ENCODE measurements around the gene MUC13.

Gene MUC13

DNA sequence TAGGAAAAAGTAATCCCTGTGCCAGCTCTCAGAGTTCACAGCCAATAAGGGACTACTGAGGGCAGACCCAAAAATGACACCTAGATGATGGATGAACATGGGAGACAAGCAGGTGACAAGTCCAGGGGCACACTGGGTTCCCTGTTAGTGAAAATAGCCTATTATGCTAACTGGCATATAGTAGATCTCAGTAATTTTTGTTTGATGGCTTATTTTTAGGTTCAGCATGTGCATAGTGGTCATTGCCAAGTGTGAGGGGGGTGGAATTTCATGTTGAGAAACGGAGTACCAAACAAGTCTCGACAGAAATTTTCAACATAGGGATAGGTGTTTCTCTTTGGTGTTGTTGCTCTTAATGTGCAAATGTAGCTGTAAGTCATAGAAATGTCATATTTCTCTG is 41.0 kb downstream of the MUC13 start:
- no peak for DNase-seq

DNA sequence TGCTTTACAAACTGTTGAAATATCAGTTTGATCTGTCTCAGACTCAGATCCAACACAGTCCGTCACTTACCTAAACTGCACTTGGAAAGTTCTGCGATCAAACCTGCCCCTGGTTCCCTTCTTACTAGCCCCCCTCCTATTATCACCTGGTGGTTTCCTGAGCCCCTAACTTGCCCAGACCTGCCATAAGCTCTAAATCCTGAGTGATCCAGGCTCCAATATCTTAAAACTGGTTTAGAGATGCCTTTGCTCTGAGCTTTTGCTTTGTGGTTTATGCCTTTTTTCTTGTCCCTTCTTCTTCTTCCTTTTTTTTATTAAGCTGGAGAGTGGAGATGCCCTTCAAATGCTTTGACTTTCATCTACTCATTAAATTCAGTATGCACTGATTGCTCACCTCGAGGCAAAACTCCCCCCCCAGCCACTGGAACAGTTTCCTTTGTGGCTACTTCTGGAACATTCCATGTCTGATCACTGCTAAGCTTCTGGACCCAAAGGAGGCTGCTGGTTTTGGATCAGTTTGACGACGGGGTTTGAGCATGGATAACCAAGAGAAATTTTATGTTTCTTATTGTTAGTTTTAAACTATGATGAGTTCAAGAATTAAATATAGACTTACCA is 43.9 kb downstream of the MUC13 start:
- DNase-seq: no peak

DNA sequence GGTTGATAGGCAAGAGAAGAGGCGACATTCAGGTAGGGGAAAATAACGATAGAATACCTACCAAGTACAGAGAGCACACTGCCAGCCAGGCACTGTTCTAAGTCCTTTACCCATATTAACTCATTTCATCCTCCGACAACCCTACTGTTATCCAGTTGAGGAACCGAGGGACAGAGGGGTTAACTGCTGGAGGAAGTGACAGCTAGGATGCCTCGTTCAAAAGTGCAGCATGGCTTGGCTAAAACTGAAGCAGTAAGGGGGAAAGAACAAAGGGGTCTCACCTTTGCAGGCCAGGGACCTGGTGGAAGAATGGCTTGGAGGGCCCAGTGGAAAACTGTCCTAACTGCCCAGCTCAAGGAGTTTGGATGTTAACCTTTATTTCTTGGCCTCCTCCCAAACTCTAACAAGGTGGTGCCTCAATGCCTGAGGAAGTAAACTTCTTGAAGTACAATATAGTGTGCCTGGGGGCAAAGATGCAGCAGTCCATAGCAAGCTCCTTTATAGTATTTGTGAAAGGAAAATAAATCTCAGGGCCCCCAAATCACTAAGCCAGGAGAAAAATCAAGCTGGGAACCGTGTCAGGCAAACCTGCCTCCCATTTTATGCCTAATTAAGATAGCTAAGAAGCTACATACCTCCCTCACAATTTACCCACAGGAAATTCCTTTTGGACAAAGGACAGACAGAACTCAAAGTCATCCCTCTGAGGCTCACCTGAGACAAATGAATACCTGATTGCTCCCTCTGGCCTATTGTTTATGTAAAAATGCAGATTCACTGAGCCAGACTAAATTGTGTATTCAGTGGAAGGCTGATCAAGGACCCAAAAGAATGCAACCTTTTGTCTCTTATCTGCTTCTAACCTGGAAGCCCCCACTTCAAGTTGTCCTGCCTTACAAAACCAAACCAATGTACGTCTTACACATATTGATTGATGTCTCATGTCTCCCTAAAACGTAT is 45.8 kb downstream of the MUC13 start:
- DNase-seq: no peak

- no peak for DNase-seq
These were observed 46.6 kb downstream of the MUC13 start for GRCh38 chr3:124887932-124888298.

DNA sequence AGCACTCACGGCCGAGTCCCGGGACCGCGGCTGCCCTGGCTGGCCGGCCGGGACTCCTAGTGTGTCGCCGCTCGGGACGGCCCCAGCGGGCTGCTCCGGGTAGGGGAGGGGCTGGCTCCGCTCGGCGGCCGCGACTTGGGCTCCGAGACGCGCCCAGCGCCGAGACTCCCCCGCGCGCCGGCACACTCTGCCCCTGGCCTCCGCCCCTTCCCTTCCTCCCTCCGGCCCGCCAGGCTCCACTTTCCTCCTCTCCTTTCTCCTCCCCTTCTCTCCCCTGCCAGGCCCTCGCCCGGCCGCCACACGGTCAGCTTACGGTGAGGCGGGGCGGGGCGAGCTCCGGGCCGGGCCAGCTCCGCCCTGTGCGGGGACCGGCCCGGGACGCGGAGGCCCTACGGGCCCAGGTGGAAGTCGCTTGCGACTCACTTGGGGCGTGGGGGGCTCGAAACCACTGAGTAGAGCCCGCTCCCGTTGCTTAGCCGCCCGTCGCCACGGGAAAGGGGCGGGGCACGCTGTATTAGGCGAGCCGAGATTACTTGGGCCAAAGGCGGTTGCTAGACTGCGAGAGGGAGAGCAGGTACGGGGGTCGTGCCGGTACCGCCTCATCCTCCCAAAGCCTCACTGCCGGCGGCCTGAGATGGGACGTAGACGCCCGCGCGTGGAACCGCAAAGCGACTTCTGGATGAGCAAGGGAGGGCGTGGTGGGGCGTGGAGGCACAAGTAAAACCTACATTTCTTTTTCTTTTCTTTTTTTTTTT is 47.2 kb downstream of the MUC13 start, which contains the start of gene ITGB5:
Gene ITGB5, minus strand, starts transcription at position 189 of the 755 bp plus-strand sequence. CDS start 365 bp downstream, outside the sequence.
- peak; percentile 33 for DNase-seq

DNA sequence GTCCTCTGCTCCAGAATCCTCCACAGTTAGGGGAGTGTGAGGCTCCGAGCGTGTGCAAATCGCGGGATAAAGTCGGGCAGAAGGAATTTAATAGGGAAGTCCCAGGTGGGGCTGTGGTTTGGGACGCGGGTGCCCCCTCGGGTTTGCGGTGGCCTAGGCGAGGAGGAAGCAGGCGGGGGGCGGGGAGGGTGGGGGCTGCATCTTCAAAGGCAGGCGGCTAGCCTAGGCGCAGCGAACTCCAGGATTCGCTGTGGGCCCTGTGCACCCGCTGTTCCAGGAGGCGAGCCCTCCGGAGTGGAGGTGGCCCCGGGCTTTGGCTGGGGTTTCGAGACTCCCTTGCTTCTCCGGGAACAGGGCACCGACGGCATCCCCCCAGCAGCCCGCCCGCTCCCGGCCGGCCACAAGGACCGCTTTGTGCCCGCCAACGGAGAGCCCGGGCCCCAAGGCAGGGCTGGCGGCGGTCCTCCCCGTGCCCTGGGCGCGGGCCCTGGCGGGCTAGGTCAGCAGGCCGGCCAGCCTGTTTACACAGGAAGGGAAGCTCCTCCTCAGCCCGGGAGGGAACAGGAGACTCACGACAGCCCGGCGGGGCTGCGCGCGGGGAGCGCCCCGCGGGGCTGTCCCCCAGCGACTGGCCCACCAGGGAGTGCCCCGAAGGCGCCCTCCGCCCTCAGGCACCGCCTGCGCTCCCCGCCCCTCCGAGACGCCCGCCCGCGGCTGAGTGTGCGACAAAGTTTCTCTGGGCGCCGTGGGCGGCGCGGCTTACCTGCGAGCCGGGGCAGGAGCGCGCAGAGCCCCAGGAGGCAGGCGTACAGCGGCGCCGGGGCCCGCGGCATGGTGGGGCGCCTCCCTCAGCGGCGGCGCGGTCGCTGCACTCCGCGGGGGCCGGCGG is 48.1 kb downstream of the MUC13 start:
- DNase-seq: peak; percentile 57

- DNase-seq: no peak
These were observed 48.9 kb downstream of the MUC13 start for GRCh38 chr3:124885466-124886167.

DNA sequence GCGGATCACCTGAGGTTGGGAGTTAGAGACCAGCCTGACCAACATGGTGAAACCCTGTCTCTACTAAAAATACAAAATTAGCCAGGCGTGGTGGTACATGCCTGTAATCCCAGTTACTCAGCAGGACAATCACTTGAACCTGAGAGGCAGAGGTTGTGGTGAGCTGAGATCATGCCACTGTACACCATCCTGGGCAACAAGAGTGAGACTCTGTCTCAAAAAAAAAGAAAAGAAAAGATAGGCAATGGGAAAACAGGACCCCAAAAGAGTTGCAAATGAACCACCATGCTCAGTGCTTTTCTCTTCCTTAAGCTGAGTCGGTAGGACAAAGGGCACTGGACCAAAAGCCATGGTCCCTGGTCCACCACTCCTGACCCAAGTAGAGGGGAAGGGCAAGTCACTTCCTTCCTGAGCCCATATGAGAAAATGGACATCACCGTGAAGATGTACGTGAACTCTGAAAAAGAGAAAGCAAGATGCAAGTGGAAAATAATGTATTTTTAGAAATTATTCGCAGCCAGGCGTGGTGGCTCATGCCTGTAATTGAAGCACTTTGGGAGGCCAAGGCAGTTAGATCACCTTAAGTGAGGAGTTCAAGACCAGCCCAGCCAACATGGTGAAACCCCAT is 50.0 kb downstream of the MUC13 start:
- no peak for DNase-seq

- no peak for DNase-seq
These were observed 50.6 kb downstream of the MUC13 start for GRCh38 chr3:124883766-124884473.

DNA sequence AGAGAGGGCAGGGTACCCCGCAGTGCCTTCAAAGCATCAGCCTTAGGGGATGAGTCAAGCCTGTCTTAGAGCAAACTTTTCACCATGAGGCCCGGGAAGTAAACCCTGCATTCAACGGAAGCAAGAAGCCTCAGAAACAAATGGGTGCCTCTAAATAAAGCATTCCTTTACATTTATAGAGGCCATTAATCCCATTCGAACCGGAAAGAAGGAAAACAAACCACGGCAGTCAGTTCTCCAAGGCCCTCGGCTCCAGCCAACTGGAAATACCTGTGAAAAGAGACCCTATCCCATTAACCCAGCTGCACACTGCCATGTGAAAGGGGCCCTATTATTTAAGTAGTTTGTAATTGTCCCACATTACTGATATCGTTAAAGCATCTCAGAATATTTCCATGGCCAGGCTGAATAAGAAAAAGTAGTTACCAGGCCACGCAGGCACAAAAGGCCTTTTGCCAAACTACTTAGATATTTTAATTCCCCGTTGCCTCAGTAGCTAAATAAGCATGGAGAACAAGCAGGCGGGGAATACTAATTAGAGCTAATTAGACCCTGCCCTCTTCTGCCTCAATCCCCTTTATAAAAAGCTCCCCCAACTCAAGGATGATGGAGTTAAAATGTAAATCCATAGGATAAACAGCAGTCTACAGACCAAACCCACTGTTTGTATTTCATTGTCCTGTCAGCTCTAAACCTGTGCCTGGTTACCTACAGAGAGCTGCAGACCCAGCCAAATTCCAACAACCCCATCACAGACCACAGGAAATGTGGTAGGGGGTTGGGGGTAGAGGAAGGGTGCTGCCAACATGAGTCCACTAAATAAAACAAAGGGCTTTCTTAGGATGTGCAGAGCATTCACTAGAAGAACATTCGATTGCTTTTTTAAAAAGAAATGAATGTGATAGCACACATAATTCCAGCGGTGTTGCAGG is 51.5 kb downstream of the MUC13 start:
- DNase-seq: no peak

DNA sequence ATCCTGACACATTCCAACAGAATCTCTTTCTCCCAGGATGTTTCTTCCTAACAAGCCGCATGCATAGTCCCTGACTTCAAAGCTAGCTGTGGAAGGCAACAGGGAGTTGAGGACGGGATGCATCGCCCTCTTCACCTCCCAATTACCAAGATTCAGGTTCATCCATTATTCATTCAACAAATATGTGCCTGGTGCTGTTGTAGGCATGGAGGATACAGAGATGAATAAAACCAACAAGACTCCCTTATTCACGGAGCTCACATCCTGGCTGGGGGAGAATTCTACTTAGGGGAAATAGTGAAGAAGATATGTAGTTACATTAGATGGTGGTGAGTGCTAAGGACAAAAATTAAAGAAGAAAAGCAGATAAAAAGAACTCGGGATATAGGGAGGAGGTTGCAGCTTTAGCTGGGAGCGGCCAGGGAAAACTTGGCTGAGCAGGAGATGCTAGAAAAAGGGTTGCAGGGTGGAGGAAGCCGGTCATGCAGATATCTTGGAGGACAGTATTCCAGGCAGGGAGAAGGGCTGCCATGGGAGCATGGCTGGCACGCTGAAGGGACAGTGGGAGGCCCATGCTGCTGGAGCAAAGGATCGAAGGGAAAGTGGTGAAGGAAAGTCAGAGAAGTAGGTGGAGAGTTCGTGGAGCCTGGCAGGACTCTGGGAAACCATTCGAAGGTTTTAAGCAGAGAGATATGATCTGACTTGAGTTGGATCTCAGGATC is 52.4 kb downstream of the MUC13 start:
- DNase-seq: no peak

GRCh38 chr3:124879337-124879680 is 55.2 kb downstream of the MUC13 start:
- DNase-seq: no peak

- DNase-seq: no peak
These were observed 55.8 kb downstream of the MUC13 start for GRCh38 chr3:124878561-124879336.

DNA sequence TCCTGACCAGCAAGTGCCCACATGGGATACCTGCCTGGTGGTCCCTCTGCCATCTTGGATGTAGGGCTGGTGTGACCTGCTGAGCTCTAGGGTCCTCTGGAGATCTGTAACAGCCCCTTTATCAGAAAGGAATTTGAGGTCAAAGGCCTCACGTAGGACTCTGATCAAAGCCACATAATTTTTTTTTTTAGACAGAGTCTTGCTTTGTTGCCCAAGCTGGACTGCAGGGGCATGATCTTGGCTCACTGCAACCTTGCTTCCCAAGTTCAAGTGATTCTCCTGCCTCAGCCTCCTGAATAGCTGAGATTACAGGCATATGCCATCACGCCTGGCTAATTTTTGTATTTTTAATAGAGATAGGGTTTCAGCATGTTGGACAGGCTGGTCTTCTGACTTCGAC is 56.9 kb downstream of the MUC13 start:
- DNase-seq: no peak

DNA sequence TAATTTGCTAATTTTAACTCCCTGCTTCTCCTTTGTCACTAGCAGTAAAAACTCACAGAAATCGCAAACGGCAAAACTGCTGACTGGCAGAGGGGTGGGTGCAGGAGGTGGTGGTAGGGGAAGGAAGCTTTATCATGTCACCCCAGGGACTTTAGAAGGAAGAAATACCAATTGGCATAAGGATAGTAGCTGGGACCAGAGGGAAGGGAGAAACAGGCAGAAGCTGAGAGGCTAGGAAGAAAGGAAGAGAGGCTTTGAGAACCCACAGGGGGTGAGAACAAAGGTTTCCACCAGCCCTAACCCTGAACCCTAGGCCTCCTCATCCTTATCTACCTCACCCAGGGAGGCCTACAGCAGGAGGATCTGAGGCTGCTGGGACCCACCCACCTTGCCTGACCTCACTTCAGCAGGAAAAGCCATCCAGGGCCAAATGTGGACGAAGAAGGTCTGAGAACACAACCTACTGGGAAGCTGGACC is 58.1 kb downstream of the MUC13 start:
- no peak for DNase-seq

DNA sequence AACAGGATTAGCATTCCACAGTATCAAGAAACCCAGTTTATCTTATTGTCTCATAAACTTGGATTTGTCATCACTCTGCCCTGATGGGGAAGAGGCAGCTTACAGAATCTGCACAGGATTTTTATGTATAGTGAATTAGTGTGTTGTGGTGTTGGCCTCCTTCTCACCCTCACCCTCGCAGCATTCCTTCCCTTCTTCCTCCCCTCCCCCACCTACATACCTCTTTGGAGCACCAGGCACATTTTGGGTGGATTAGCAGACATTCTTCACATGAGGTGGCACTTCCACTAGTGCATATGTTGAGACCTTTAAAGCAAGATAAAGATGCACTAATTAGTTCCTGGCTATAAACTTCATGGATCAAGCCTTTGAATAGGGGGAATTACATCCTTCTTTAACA is 61.3 kb downstream of the MUC13 start:
- DNase-seq: no peak

DNA sequence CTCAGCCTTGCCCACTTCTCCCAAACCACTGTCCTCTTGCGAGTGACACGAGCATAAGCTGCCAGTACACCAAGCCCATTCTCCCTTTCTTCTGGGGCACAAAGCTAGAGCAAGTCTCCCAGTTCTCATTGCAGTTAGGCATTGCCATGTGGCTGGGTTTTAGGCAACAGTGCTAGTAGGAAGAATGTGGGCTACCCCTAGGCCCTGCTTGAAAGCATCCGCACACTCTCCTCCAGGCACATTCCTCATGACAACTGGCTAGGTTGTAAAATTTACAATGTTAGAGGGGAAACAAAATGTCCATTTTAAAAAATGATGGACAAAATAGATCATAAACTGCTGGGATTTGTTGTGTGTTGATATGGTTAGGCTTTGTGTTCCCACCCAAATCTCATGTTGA is 67.0 kb downstream of the MUC13 start:
- DNase-seq: no peak

GRCh38 chr3:124862006-124862405 is 72.5 kb downstream of the MUC13 start:
- no peak for DNase-seq
